SK-N-SH (cell line): ENCODE data around the gene MYADML2.

Source experiments
- CHD2 ChIP-seq: fragments of 150-350 bp; IDR thresholded peaks from 2 replicates; pipeline ENCODE4 v1.6.1; 2018; ENCODE audit warnings: low read length; ENCODE audit not compliant: partially characterized antibody
- EP300 ChIP-seq, 2 experiments: IDR thresholded peaks; 2 replicates each; pipeline versions ENCODE4 v1.4.0 to v1.6.1; 2012; ENCODE audit warnings: borderline replicate concordance in 1 of 2, low read depth in 1 of 2, low read length in 1 of 2
- GABPA ChIP-seq: IDR thresholded peaks from 2 replicates; pipeline ENCODE4 v1.4.0; 2012; ENCODE audit warnings: low read depth, mild to moderate bottlenecking
- MXI1 ChIP-seq: IDR thresholded peaks from 2 replicates; pipeline ENCODE4 v1.6.1; 2012; ENCODE audit warnings: mild to moderate bottlenecking, low read depth, low read length, improper control_type of control experiment
- YY1 ChIP-seq: IDR thresholded peaks from 2 replicates; pipeline ENCODE4 v1.4.0; 2012; ENCODE audit warnings: low read depth, mild to moderate bottlenecking
- TF ChIP-seq, protein P1 (sequence below): fragments of 200-600 bp; sonication (generic); IDR thresholded peaks from 2 replicates; pipeline ENCODE4 v1.6.1; 2017; ENCODE audit warnings: antibody characterized with exemption, mild to moderate bottlenecking, moderate library complexity
- TF ChIP-seq, protein P2 (sequence below): IDR thresholded peaks from 2 replicates; pipeline ENCODE4; 2012

DNA sequence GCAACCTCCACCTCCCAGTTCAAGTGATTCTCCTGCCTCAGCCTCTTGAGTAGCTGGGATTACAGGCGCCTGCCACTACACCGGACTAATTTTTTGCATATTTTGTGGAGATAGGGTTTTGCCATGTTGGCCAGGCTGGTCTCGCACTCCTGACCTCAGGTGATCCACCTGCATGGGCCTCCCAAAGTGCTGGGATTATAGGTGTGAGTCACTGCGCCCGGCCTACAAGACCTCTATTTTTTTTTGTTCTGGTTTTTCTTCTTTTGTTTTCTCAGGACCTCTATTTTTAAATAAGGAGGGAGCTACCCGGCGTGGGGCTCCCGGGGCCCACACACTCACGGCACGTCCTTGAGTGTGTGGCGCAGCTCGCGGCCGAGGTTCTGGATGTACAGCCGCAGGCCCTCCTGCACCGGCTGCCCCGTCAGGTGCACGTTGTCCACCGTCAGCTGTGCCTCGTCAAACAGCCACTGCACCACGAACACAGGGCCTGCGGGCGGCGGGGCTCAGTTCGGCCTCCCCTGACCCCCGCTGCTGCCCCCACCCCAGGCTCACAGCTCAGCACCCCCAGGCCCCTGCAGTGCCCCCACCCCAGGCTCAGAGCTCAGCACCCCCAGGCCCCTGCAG, 8.1 kb upstream of the MYADML2 start:
- TF ChIP-seq GABPA (no peak), YY1 (no peak), CHD2 (no peak), EP300 (IDR thresholded peaks at IDR 0.05; ENCODE audit: borderline replicate concordance in 1 of 2, low read depth in 1 of 2, low read length in 1 of 2) (no peak), MXI1 (no peak)
- TF ChIP-seq, protein P1, sequence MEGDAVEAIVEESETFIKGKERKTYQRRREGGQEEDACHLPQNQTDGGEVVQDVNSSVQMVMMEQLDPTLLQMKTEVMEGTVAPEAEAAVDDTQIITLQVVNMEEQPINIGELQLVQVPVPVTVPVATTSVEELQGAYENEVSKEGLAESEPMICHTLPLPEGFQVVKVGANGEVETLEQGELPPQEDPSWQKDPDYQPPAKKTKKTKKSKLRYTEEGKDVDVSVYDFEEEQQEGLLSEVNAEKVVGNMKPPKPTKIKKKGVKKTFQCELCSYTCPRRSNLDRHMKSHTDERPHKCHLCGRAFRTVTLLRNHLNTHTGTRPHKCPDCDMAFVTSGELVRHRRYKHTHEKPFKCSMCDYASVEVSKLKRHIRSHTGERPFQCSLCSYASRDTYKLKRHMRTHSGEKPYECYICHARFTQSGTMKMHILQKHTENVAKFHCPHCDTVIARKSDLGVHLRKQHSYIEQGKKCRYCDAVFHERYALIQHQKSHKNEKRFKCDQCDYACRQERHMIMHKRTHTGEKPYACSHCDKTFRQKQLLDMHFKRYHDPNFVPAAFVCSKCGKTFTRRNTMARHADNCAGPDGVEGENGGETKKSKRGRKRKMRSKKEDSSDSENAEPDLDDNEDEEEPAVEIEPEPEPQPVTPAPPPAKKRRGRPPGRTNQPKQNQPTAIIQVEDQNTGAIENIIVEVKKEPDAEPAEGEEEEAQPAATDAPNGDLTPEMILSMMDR: no peak
- TF ChIP-seq, protein P2, sequence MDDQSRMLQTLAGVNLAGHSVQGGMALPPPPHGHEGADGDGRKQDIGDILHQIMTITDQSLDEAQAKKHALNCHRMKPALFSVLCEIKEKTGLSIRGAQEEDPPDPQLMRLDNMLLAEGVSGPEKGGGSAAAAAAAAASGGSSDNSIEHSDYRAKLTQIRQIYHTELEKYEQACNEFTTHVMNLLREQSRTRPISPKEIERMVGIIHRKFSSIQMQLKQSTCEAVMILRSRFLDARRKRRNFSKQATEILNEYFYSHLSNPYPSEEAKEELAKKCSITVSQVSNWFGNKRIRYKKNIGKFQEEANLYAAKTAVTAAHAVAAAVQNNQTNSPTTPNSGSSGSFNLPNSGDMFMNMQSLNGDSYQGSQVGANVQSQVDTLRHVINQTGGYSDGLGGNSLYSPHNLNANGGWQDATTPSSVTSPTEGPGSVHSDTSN: no peak
